Sigmoid colon (tissue), 7 donors: ENCODE measurements around the gene FAM53A. TPM values are rescaled to one million over a fixed set of nuclear protein-coding genes. Genes with fewer than 3 reads are reported as not detected.

Experiments used
- DNase-seq: peaks from one replicate; pipeline ENCODE4 v3.0.0-alpha.2; 2019
- H3K27ac ChIP-seq, 4 donors: fragments of 200-600 bp; sonication (generic); one replicate each; pipeline ENCODE4 v1.5.1; 2016 to 2019; ENCODE audit warnings: mild to moderate bottlenecking in 1 of 4
- H3K27me3 ChIP-seq, 3 donors: fragments of 200-600 bp; sonication (generic); one replicate each; pipeline ENCODE4 v1.5.1; 2019; ENCODE audit warnings: mild to moderate bottlenecking in 1 of 3
- H3K36me3 ChIP-seq, 4 donors: fragments of 200-600 bp; sonication (generic); one replicate each; pipeline ENCODE4 v1.5.1; 2016 to 2019
- H3K4me1 ChIP-seq, 4 donors: fragments of 200-600 bp; sonication (generic); one replicate each; pipeline ENCODE4 v1.5.1; 2017 to 2019
- H3K4me3 ChIP-seq, 4 donors: fragments of 200-600 bp; sonication (generic); one replicate each; pipeline ENCODE4 v1.5.1; 2017 to 2019; ENCODE audit warnings: mild to moderate bottlenecking in 2 of 4, moderate library complexity in 1 of 4
- H3K9me3 ChIP-seq, 4 donors: fragments of 200-600 bp in 3 of 4; sonication (generic) in 3 of 4; one replicate each; pipeline versions ENCODE4 v1.5.1 to v1.6.1; 2013 to 2019
- CTCF ChIP-seq, 4 experiments: fragments of 450-650 bp in 3 of 4; fragments of 200-600 bp in 1 of 4; IDR thresholded peaks; one replicate each; pipeline ENCODE4 v1.5.1; 2016 to 2019; ENCODE audit warnings: antibody characterized with exemption in 4 of 4, mild to moderate bottlenecking in 3 of 4, moderate library complexity in 2 of 4
- EP300 ChIP-seq, 4 donors: sonication (generic); formaldehyde crosslinking; IDR thresholded peaks; one replicate each; pipeline ENCODE4 v1.6.1; 2017; ENCODE audit warnings: antibody characterized with exemption in 4 of 4
- POLR2A ChIP-seq, 2 donors: fragments of 450-650 bp; IDR thresholded peaks; one replicate each; pipeline ENCODE4 v1.6.1; 2016; ENCODE audit warnings: antibody characterized with exemption in 2 of 2, mild to moderate bottlenecking in 2 of 2, moderate library complexity in 2 of 2
- POLR2AphosphoS5 ChIP-seq, 4 donors: sonication (generic); formaldehyde crosslinking; IDR thresholded peaks; one replicate each; pipeline ENCODE4 v1.6.1; 2017; ENCODE audit warnings: antibody characterized with exemption in 4 of 4
- WGBS, 2 donors: extraction: QIAGEN DNeasy Blood & Tissue Kit; methylation state at CpG; one replicate each; pipeline ENCODE4 v1.1.7; 2013; 5-methylcytosine and 5-hydroxymethylcytosine counted together
- intact Hi-C: fragments of 100-400 bp; cut with DNase I; formaldehyde crosslinking; loops from one replicate; pipeline ENCODE4 v1.15.1; 2023
- polyA plus RNA-seq, 3 donors: library from polyadenylated mRNA; stranded (reverse); fragments of 200-250 nt; gene quantifications; one replicate each; pipeline ENCODE4 v1.2.3, GENCODE V29; 2013
- total RNA-seq, 4 donors: library from RNA; depleted of rRNA; stranded (reverse); fragments of >200 nt; gene quantifications; one replicate each; pipeline ENCODE4 v1.1.0, GENCODE V29; 2016
- donor health status: healthy with polysubstance abuse.
- donor health status: Bipolar disorder and iron deficiency.
- donor health status: healthy.

Gene FAM53A
- total and polyA plus RNA-seq, 7 donors, result 0.23 to 4.1 (median 1.4) TPM

GRCh38 chr4:1614854-1615595, 69.1 kb downstream of the FAM53A start:
- no peak for TF ChIP-seq EP300 (IDR thresholded peaks at IDR 0.05)
- no peak for TF ChIP-seq POLR2A (IDR thresholded peaks at IDR 0.05)
- no peak for TF ChIP-seq POLR2AphosphoS5 (IDR thresholded peaks at IDR 0.05)
- TF ChIP-seq CTCF (IDR thresholded peaks at IDR 0.05), result no peak
- DNase-seq, result no peak
- intact Hi-C loops, result no loop called here
- no peak overlapping the region for H3K4me3 ChIP-seq
- H3K4me1 ChIP-seq, result no peaks in the 10 kb centered on the region
- peaks cover 0 to 2% (median 0%) of the 10 kb centered on the region in 4 donors for H3K9me3 ChIP-seq
- no peaks in the 10 kb centered on the region for H3K27me3 ChIP-seq
- H3K36me3 ChIP-seq, result no peaks in the 10 kb centered on the region
- H3K27ac ChIP-seq, result no peak overlapping the region
- WGBS, 2 donors, result 48 to 77% methylated on average over 37 of the region's 37 CpGs

GRCh38 chr4:1614502-1614853, 69.6 kb downstream of the FAM53A start:
- no peaks in the 10 kb centered on the region for H3K36me3 ChIP-seq
- no peaks in the 10 kb centered on the region for H3K4me1 ChIP-seq
- DNase-seq, result no peak
- intact Hi-C loops, result no loop called here
- TF ChIP-seq POLR2A (IDR thresholded peaks at IDR 0.05) (no peak), EP300 (IDR thresholded peaks at IDR 0.05) (no peak), CTCF (IDR thresholded peaks at IDR 0.05) (no peak), POLR2AphosphoS5 (IDR thresholded peaks at IDR 0.05) (no peak)
- 92 to 93% methylated on average over 17 of the region's 17 CpGs for WGBS, 2 donors
- H3K27me3 ChIP-seq, result no peaks in the 10 kb centered on the region
- no peak overlapping the region for H3K27ac ChIP-seq
- no peak overlapping the region for H3K4me3 ChIP-seq
- H3K9me3 ChIP-seq, result peaks cover 0 to 2% (median 0%) of the 10 kb centered on the region in 4 donors

- Histone ChIP-seq H3K4me1 (no peaks in the 10 kb centered on the region), H3K4me3 (no peak overlapping the region), H3K36me3 (no peaks in the 10 kb centered on the region), H3K9me3 (peaks cover 0 to 2% (median 0%) of the 10 kb centered on the region in 4 donors), H3K27me3 (no peaks in the 10 kb centered on the region), H3K27ac (no peak overlapping the region)
- intact Hi-C loops, result no loop called here
- TF ChIP-seq POLR2A (IDR thresholded peaks at IDR 0.05) (no peak), EP300 (IDR thresholded peaks at IDR 0.05) (no peak), POLR2AphosphoS5 (IDR thresholded peaks at IDR 0.05) (no peak), CTCF (IDR thresholded peaks at IDR 0.05) (no peak)
- DNase-seq, result no peak
- 90 to 92% methylated on average over 17 of the region's 17 CpGs for WGBS, 2 donors
Measured at GRCh38 chr4:1614049-1614448, 70.1 kb downstream of the FAM53A start.

GRCh38 chr4:1613099-1613495, 71.0 kb downstream of the FAM53A start:
- TF ChIP-seq POLR2A (IDR thresholded peaks at IDR 0.05) (no peak), EP300 (IDR thresholded peaks at IDR 0.05) (no peak), CTCF (IDR thresholded peaks at IDR 0.05) (no peak), POLR2AphosphoS5 (IDR thresholded peaks at IDR 0.05) (no peak)
- H3K27ac ChIP-seq, result no peak overlapping the region
- intact Hi-C loops, result no loop called here
- no peaks in the 10 kb centered on the region for H3K36me3 ChIP-seq
- peaks cover 0 to under 1% (median 0%) of the 10 kb centered on the region in 4 donors for H3K9me3 ChIP-seq
- DNase-seq, result no peak
- H3K4me1 ChIP-seq, result no peaks in the 10 kb centered on the region
- H3K4me3 ChIP-seq, result no peak overlapping the region
- H3K27me3 ChIP-seq, result peaks cover 0 to 6% (median 0%) of the 10 kb centered on the region in 3 donors
- WGBS, 2 donors, result 83 to 89% methylated on average over 9 of the region's 9 CpGs
